Thoracic aorta (tissue), 2 donors: ENCODE data around the gene MLIP. TPM values are rescaled to one million over a fixed set of nuclear protein-coding genes. Genes with fewer than 3 reads are reported as not detected.

ENCODE experiments used
- ATAC-seq: fragments of 150-250 bp; one replicate; pipeline ENCODE4 v1.8.0; 2017; ENCODE audit warnings: low read depth; ENCODE audit not compliant: insufficient number of reproducible peaks, low FRiP score
- DNase-seq: peaks from one replicate; pipeline ENCODE4 v3.0.0-alpha.2; 2020; ENCODE audit warnings: low spot score
- H3K27ac ChIP-seq, 2 donors: fragments of 200-600 bp; sonication (generic); 1 replicate in 1 of 2; 2 replicates in 1 of 2; pipeline ENCODE4 v1.5.1; 2016; ENCODE audit warnings: mild to moderate bottlenecking in 2 of 2, moderate library complexity in 2 of 2
- H3K27me3 ChIP-seq: fragments of 200-600 bp; sonication (generic); replicated peaks from 2 replicates; pipeline ENCODE4 v1.6.0; 2016; ENCODE audit warnings: mild to moderate bottlenecking; ENCODE audit not compliant: insufficient read depth
- H3K36me3 ChIP-seq: fragments of 200-600 bp; sonication (generic); one replicate; pipeline ENCODE4 v1.5.1; 2016
- H3K4me1 ChIP-seq, 2 donors: fragments of 200-600 bp; sonication (generic); 1 replicate in 1 of 2; 2 replicates in 1 of 2; pipeline versions ENCODE4 v1.5.1 to v1.6.0; 2016; ENCODE audit warnings: low read depth in 2 of 2, mild to moderate bottlenecking in 1 of 2; ENCODE audit not compliant: control insufficient read depth in 1 of 2
- H3K4me3 ChIP-seq: fragments of 200-600 bp; sonication (generic); 2 replicates; pipeline ENCODE4 v1.5.1; 2016; ENCODE audit warnings: mild to moderate bottlenecking
- H3K9me3 ChIP-seq: fragments of 200-600 bp; sonication (generic); 2 replicates; pipeline ENCODE4 v1.5.1; 2016
- CTCF ChIP-seq: fragments of 200-600 bp; sonication (generic); IDR thresholded peaks from one replicate; pipeline ENCODE4 v1.5.1; 2019; ENCODE audit warnings: antibody characterized with exemption
- total RNA-seq, 2 donors: library from RNA; depleted of rRNA; stranded (reverse); fragments of >200 nt; gene quantifications; one replicate each; pipeline versions ENCODE4 v1.1.0 to v1.2.3, GENCODE V29; 2016

Gene MLIP
- total RNA-seq, 2 donors from 2014 or later: 1.8 TPM; not detected in 1

DNA sequence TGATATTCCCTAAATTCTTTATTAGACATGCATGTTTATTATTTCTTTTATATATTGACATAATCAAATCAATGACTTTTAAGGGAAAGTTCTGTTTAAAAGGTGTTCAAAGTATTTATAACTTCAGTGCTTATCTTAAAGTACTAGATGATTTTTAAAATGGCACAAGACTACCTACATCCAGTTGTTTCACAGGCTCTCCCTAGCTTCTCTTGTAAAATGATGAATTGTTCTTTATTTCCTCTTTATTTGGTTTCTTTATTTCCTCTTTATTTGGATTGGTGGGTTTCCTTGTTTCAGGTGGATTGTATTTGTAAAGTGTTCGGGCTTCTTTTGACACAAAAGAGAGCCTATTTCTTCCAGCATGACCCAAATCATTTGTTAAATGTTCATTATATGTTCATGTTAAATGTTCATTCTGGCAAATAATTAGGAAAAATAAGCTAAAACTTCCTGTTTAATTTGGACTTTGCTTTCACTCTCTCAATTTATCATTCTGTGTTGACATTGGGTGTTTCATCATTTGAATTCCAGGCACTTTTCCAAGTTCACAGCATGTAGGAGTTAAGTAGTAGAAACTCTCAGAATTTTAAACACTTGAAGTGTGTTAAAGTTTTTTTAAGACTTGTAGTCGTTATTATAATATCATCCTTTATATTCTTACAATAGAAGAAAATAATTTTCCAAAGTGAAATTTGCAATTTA, 24.6 kb downstream of the MLIP start:
- DNase-seq (no peak), ATAC-seq (no peak)
- peaks cover 5 to 7% of the 10 kb centered on the region in 2 donors for H3K4me1 ChIP-seq
- H3K27ac ChIP-seq: peak overlapping the region in 1 of 2 donors; percentile 5
- H3K36me3 ChIP-seq: no peaks in the 10 kb centered on the region
- H3K27me3 ChIP-seq: no peaks in the 10 kb centered on the region
- H3K9me3 ChIP-seq: no peaks in the 10 kb centered on the region
- no peak for TF ChIP-seq CTCF
- peak overlapping the region; percentile 27 for H3K4me3 ChIP-seq

DNA sequence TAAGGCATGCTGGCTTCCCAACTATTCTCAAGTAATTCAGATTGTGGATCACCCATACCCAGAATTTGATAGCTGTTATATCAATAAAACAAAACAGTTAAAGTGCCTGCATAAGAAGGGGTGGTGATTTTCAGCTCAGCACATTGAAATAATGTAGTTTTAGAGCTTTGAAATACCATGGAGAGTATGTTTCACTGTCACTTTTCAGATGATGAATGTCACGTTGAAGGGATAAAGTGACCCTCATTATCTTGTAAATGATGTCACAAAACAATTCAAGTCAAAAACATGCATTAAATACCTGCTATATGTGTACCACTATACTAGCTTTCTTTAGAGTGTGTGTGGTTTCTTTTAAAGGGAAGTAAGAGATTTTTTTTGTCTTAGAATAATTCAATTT, 27.6 kb downstream of the MLIP start:
- Histone ChIP-seq H3K36me3 (no peaks in the 10 kb centered on the region), H3K9me3 (no peaks in the 10 kb centered on the region), H3K4me3 (no peak overlapping the region), H3K27ac (no peak overlapping the region), H3K4me1 (peaks cover 5 to 7% of the 10 kb centered on the region in 2 donors), H3K27me3 (no peaks in the 10 kb centered on the region)
- ATAC-seq (no peak), DNase-seq (no peak)
- no peak for TF ChIP-seq CTCF

- Histone ChIP-seq H3K4me1 (peaks cover 0 to 2% of the 10 kb centered on the region in 2 donors), H3K27me3 (no peaks in the 10 kb centered on the region), H3K27ac (no peak overlapping the region), H3K36me3 (no peaks in the 10 kb centered on the region), H3K9me3 (no peaks in the 10 kb centered on the region), H3K4me3 (no peak overlapping the region)
- no peak for TF ChIP-seq CTCF
- DNase-seq: no peak
- no peak for ATAC-seq
Observed at GRCh38 chr6:54140811-54141210, 29.6 kb downstream of the MLIP start.

- Histone ChIP-seq H3K27me3 (no peaks in the 10 kb centered on the region), H3K4me1 (no peaks in the 10 kb centered on the region), H3K9me3 (no peaks in the 10 kb centered on the region), H3K4me3 (no peak overlapping the region), H3K36me3 (no peaks in the 10 kb centered on the region), H3K27ac (no peak overlapping the region)
- no peak for TF ChIP-seq CTCF
- DNase-seq (no peak), ATAC-seq (no peak)
Observed at GRCh38 chr6:54142889-54143519, 31.8 kb downstream of the MLIP start.

DNA sequence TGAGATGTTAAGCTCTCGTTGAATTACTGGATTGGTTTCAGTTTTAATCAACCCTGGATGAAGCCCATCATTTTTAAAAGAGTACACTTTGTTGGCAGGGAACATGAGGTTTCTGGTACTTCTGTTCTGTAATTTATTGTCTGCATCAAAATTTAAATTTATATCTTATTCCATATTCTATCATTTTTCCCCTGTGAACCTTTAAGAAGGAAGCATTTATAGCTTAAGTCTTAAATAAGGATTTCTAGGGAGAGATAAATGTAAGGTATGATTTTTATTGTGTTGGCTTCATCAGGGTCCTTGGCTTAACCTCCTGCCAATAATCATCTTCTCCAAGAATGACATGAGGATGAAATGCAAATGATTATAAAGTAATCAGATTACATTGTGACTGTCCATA, 40.6 kb downstream of the MLIP start:
- Histone ChIP-seq H3K9me3 (no peaks in the 10 kb centered on the region), H3K27me3 (no peaks in the 10 kb centered on the region), H3K27ac (no peak overlapping the region), H3K36me3 (no peaks in the 10 kb centered on the region), H3K4me1 (no peaks in the 10 kb centered on the region), H3K4me3 (no peak overlapping the region)
- no peak for TF ChIP-seq CTCF
- ATAC-seq (no peak), DNase-seq (no peak)
